Measurements from ENCODE around the gene SYNGR3. TPM values are rescaled to one million over a fixed set of nuclear protein-coding genes. Genes with fewer than 3 reads are reported as not detected.
"Not testable (repeated sequence)": the region's sequence is repeated elsewhere in the genome, so short reads cannot be mapped to it uniquely, and the experiment has no call there.

The SYNGR3 gene
- total RNA-seq, 1 donor from 2014 or later = 2.4 TPM

GRCh38 chr16:2008009-2008526, 18.3 kb downstream of the SYNGR3 start:
- DNase-seq (ENCODE audit: low spot score) = no peak

- no peak for DNase-seq (ENCODE audit: low spot score)
These were observed 18.9 kb downstream of the SYNGR3 start for GRCh38 chr16:2008631-2009163.

- no peak for DNase-seq (ENCODE audit: low spot score)
These were observed 19.5 kb downstream of the SYNGR3 start for GRCh38 chr16:2009164-2009711.

- peak; percentile 88 for DNase-seq (ENCODE audit: low spot score)
These were observed 20.2 kb downstream of the SYNGR3 start, which contains the start of gene ZNF598 for GRCh38 chr16:2009791-2010510. ZNF598 (minus strand) TSS chr16:2009821.

GRCh38 chr16:2011726-2012125, 22.0 kb downstream of the SYNGR3 start:
- not testable (repeated sequence) for DNase-seq (ENCODE audit: low spot score)

- no peak for DNase-seq (ENCODE audit: low spot score)
These were observed 23.8 kb downstream of the SYNGR3 start for GRCh38 chr16:2013527-2013926.

- DNase-seq (ENCODE audit: low spot score) = no peak
These were observed 25.6 kb downstream of the SYNGR3 start for GRCh38 chr16:2015117-2015946.

GRCh38 chr16:2015947-2016208, 26.1 kb downstream of the SYNGR3 start:
- no peak for DNase-seq (ENCODE audit: low spot score)

- DNase-seq (ENCODE audit: low spot score) = no peak
These were observed 26.7 kb downstream of the SYNGR3 start for GRCh38 chr16:2016407-2016922.

- DNase-seq (ENCODE audit: low spot score) = no peak
These were observed 29.7 kb downstream of the SYNGR3 start, which contains the start of gene NPW for GRCh38 chr16:2019518-2019920. NPW (plus strand) TSS chr16:2019785.

GRCh38 chr16:2019921-2020831, 30.4 kb downstream of the SYNGR3 start:
- DNase-seq (ENCODE audit: low spot score) = no peak

GRCh38 chr16:2022723-2023091, 32.9 kb downstream of the SYNGR3 start:
- DNase-seq (ENCODE audit: low spot score) = peak; percentile 88

GRCh38 chr16:2023092-2024031, 33.6 kb downstream of the SYNGR3 start:
- peak; percentile 95 for DNase-seq (ENCODE audit: low spot score)

- DNase-seq (ENCODE audit: low spot score) = no peak
These were observed 34.3 kb downstream of the SYNGR3 start for GRCh38 chr16:2024032-2024420.

GRCh38 chr16:2025251-2025650, 35.5 kb downstream of the SYNGR3 start:
- no peak for DNase-seq (ENCODE audit: low spot score)

GRCh38 chr16:2025878-2026460, 36.2 kb downstream of the SYNGR3 start:
- DNase-seq (ENCODE audit: low spot score) = no peak

- no peak for DNase-seq (ENCODE audit: low spot score)
These were observed 36.8 kb downstream of the SYNGR3 start, which contains the start of gene NHERF2 for GRCh38 chr16:2026461-2027023. NHERF2 (plus strand) TSS chr16:2026902; CDS start chr16:2027006, 104 bp downstream.

GRCh38 chr16:2027024-2028010, 37.5 kb downstream of the SYNGR3 start:
- no peak for DNase-seq (ENCODE audit: low spot score)

Measured in umbilical cord (tissue), 2 donors.